DOHH2 (cell line): Measurements from ENCODE around the gene KPNA1.

Source experiments
- H3F3A ChIP-seq: fragments of 200-600 bp; sonication (generic), shearing (Covaris generic); 2 replicates; pipeline ENCODE4 v1.6.0; 2016; ENCODE audit warnings: antibody characterized with exemption, mild to moderate bottlenecking; ENCODE audit not compliant: control insufficient read depth, insufficient read depth
- H3K27ac ChIP-seq: fragments of 200-600 bp; sonication (generic); 2 replicates; pipeline ENCODE4 v1.5.1; 2014; ENCODE audit warnings: low read depth, mild to moderate bottlenecking, low read length, moderate library complexity
- H3K27me3 ChIP-seq: fragments of 200-600 bp; sonication (generic); 2 replicates; pipeline ENCODE4 v1.6.1; 2014; ENCODE audit warnings: mild to moderate bottlenecking, low read length, mixed read lengths; ENCODE audit not compliant: control insufficient read depth
- H3K36me3 ChIP-seq: fragments of 200-600 bp; sonication (generic); 2 replicates; pipeline ENCODE4 v1.6.1; 2014; ENCODE audit warnings: mild to moderate bottlenecking, low read length, moderate library complexity, mixed read lengths; ENCODE audit not compliant: control insufficient read depth
- H3K4me1 ChIP-seq: fragments of 200-600 bp; sonication (generic); 2 replicates; pipeline ENCODE4 v1.6.1; 2014; ENCODE audit warnings: mild to moderate bottlenecking, low read length, mixed read lengths; ENCODE audit not compliant: control insufficient read depth
- H3K4me2 ChIP-seq: fragments of 200-600 bp; sonication (generic); 2 replicates; pipeline ENCODE4 v1.6.0; 2014; ENCODE audit warnings: mild to moderate bottlenecking, low read length, moderate library complexity
- H3K4me3 ChIP-seq: fragments of 200-600 bp; sonication (generic); 2 replicates; pipeline ENCODE4 v1.5.1; 2014; ENCODE audit warnings: mild to moderate bottlenecking, low read length, mixed read lengths
- H3K79me2 ChIP-seq: fragments of 200-600 bp; sonication (generic); 2 replicates; pipeline ENCODE4 v1.6.1; 2014; ENCODE audit warnings: mild to moderate bottlenecking, low read length, mixed read lengths; ENCODE audit not compliant: control insufficient read depth
- H3K9me2 ChIP-seq: fragments of 200-600 bp; sonication (generic); replicated peaks from 2 replicates; pipeline ENCODE4 v1.6.1; 2014; ENCODE audit warnings: mild to moderate bottlenecking, low read length, mixed read lengths; ENCODE audit not compliant: control insufficient read depth
- H3K9me3 ChIP-seq: fragments of 200-600 bp; sonication (generic); 2 replicates; pipeline ENCODE4 v1.6.1; 2014; ENCODE audit warnings: antibody characterized with exemption, low read length, mixed read lengths; ENCODE audit not compliant: control insufficient read depth, insufficient read depth
- H4K20me1 ChIP-seq: fragments of 200-600 bp; sonication (generic); 2 replicates; pipeline ENCODE4 v1.6.0; 2014; ENCODE audit warnings: low read depth, mild to moderate bottlenecking, antibody characterized with exemption, low read length, moderate library complexity; ENCODE audit not compliant: control insufficient read depth, insufficient read depth
- CTCF ChIP-seq: fragments of 200-600 bp; sonication (generic); IDR thresholded peaks from one replicate; pipeline ENCODE4 v1.5.1; 2014; ENCODE audit warnings: antibody characterized with exemption, mild to moderate bottlenecking, low read depth, low read length; ENCODE audit not compliant: poor library complexity, severe bottlenecking
- EZH2phosphoT487 ChIP-seq: fragments of 200-600 bp; sonication (generic); IDR thresholded peaks from 2 replicates; pipeline ENCODE4 v1.6.1; 2017; ENCODE audit warnings: borderline replicate concordance, mild to moderate bottlenecking, antibody characterized with exemption, low read length, moderate library complexity, mixed read lengths

KPNA1 gene

GRCh38 chr3:122410639-122411038 is 104.1 kb downstream of the KPNA1 start:
- Histone ChIP-seq H3K4me2 (no peak overlapping the region), H3K4me3 (no peak overlapping the region), H4K20me1 (no peaks in the 10 kb centered on the region), H3K79me2 (peaks cover 51% of the 10 kb centered on the region), H3K27me3 (no peaks in the 10 kb centered on the region), H3K27ac (no peak overlapping the region), H3K9me3 (no peaks in the 10 kb centered on the region), H3F3A (peaks cover 8% of the 10 kb centered on the region), H3K9me2 (no peaks in the 10 kb centered on the region), H3K4me1 (peaks cover 34% of the 10 kb centered on the region), H3K36me3 (peaks cover 87% of the 10 kb centered on the region)
- TF ChIP-seq EZH2phosphoT487: no peak

- peaks cover 6% of the 10 kb centered on the region; the same call in 1 of the 2 replicates for H3F3A ChIP-seq
- no peaks in the 10 kb centered on the region for H3K27me3 ChIP-seq
- peaks cover 34% of the 10 kb centered on the region for H3K4me1 ChIP-seq
- no peak overlapping the region for H3K4me2 ChIP-seq
- no peaks in the 10 kb centered on the region for H3K9me2 ChIP-seq
- H3K36me3 ChIP-seq: peaks cover 90% of the 10 kb centered on the region
- TF ChIP-seq CTCF (no peak), EZH2phosphoT487 (no peak)
- H3K9me3 ChIP-seq: no peaks in the 10 kb centered on the region
- H3K79me2 ChIP-seq: peaks cover 46% of the 10 kb centered on the region
- no peaks in the 10 kb centered on the region for H4K20me1 ChIP-seq
- no peak overlapping the region for H3K27ac ChIP-seq
- H3K4me3 ChIP-seq: no peak overlapping the region
Measured at GRCh38 chr3:122410111-122410510, 104.6 kb downstream of the KPNA1 start.

GRCh38 chr3:122409446-122409845 is 105.3 kb downstream of the KPNA1 start:
- no peaks in the 10 kb centered on the region for H3K27me3 ChIP-seq
- H3K9me2 ChIP-seq: no peaks in the 10 kb centered on the region
- peaks cover 4% of the 10 kb centered on the region; the same call in 1 of the 2 replicates for H3F3A ChIP-seq
- H3K4me1 ChIP-seq: peaks cover 27% of the 10 kb centered on the region
- H3K27ac ChIP-seq: no peak overlapping the region
- peak overlapping the region; percentile 6 for H3K4me2 ChIP-seq
- TF ChIP-seq EZH2phosphoT487: no peak
- no peak for TF ChIP-seq CTCF
- no peak overlapping the region for H3K4me3 ChIP-seq
- no peaks in the 10 kb centered on the region for H4K20me1 ChIP-seq
- H3K36me3 ChIP-seq: peaks cover 95% of the 10 kb centered on the region
- peaks cover 39% of the 10 kb centered on the region for H3K79me2 ChIP-seq
- H3K9me3 ChIP-seq: no peaks in the 10 kb centered on the region

- H3K9me2 ChIP-seq: no peaks in the 10 kb centered on the region
- H3K4me3 ChIP-seq: no peak overlapping the region
- H3K9me3 ChIP-seq: no peaks in the 10 kb centered on the region
- TF ChIP-seq EZH2phosphoT487: no peak
- TF ChIP-seq CTCF: no peak
- H3K36me3 ChIP-seq: peaks cover 95% of the 10 kb centered on the region
- no peaks in the 10 kb centered on the region for H3K27me3 ChIP-seq
- peaks cover 2% of the 10 kb centered on the region; the same call in 1 of the 2 replicates for H3F3A ChIP-seq
- peaks cover 17% of the 10 kb centered on the region for H3K4me1 ChIP-seq
- peaks cover 24% of the 10 kb centered on the region for H3K79me2 ChIP-seq
- no peak overlapping the region for H3K27ac ChIP-seq
- no peak overlapping the region for H3K4me2 ChIP-seq
- no peaks in the 10 kb centered on the region for H4K20me1 ChIP-seq
Measured at GRCh38 chr3:122407946-122408345, 106.8 kb downstream of the KPNA1 start.
